HG03060 (cell line): ENCODE results near the gene CAV2.

Experiments used
- ATAC-seq: cut with Tn5 transposase; IDR thresholded peaks from one replicate; pipeline ENCODE4 v1.9.1; 2021; ENCODE audit warnings: low read depth, moderate number of reproducible peaks; ENCODE audit not compliant: unreplicated experiment

Gene CAV2

DNA sequence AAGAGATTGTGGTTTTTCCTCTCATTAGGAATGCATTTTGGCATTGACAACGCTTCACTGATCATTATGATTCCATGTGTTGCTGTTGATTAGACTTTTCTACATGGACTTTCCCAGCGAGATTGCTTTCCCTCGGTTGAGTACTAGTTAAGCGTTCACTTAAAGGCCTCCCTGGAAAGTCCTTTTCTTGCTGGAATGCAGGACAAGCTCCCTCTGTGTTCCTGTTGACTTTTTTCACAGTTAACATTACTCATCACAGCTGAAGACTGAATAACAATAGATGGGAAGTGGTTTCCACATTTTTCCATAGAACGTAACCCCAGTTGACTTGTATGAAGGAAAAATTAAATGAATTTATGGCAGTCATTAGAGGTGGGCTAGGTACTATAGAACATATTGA lies 22.7 kb downstream of the CAV2 start:
- no peak for ATAC-seq

DNA sequence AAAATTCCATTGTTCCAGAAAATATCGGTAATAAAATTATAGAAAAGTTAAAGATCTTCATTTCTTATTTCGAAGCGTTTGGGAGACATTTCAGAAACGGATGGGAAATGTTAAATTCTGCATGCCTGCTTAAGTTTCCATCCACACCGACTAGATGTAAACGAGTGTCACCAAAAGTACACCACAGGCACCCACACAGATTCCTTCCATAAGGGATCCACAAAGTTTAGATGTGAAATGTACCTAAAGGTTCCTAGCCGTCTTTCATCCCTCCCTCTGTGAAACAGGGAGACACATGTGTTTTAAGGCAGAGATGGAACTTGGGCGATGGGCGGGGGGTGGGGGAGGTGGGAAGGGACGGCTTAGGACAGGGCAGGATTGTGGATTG lies 24.7 kb downstream of the CAV2 start:
- no peak for ATAC-seq

GRCh38 chr7:116524609-116525297 lies 25.2 kb downstream of the CAV2 start, which contains the start of gene CAV1:
Gene CAV1 (plus strand): TSS chr7:116525036. CDS start chr7:116525063, 27 bp downstream.
- no peak for ATAC-seq

DNA sequence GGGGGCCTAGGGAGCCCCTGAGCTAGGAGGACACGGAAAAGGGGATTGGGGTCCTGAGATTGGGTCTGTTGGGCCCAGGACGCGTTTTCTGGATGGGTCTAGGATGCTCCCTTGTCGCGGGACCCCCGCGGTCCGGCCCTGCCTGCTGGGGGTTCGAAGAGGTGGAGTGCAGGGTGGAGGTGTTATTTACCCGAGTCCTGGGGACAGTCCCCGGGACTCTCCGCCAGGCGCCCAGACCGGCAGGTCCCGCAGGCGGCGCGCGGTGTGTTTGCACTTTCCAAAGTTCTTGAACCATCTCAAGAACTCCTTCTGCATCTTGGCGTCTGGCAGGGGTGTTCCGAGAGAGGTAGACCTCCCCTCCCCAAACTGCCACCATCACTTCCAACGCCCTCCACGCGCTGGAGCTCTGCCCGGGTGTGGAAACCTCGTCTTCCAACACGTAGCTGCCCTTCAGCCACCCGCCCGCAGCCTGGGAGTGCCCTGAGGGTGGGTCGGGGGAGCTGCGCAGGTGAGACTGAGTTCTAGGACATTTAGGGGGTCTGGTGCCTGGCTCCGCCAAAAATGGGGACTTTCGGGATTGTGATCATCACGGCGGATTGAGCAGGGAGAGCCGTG lies 25.9 kb downstream of the CAV2 start:
- ATAC-seq: no peak

DNA sequence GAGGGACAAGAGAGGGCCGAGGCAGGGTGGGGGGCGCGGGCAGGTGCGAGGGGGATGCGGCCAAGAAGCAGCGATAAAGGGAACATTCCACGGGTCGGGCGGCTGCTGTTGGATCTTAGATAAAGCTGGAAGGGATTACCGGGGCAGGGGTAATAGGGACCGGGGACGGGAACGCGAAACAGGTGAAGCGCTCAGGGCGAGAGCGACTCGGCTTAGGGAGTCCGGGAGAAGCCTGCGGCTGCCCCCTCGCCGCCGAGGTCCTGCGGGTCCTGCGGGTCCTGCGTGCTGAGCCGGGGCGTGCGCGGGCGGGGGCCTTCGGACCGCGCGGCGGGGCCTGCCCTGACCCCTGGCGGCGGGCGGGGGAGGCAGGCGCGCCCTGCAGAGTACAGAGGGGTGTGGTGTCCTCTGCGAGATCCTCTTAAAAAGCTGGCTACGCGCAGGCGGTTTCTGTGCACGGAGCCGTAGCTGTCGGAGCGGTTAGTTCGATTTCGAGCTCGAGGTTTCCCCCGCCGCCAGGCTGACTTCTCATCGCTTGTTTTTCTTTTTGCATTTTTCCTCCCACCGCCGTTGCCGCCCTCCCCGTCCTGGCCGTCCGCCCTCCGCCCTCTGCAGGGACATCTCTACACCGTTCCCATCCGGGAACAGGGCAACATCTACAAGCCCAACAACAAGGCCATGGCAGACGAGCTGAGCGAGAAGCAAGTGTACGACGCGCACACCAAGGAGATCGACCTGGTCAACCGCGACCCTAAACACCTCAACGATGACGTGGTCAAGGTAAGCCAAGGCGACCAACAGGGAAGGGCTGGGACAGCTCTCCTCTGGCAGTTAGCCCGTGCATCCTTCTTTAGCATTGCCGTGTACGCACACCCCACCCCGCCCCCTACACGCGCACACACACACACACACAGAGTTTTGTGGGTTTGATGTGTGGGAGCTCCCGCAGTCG lies 26.6 kb downstream of the CAV2 start:
- peak; percentile 80 for ATAC-seq

- no peak for ATAC-seq
Observed at GRCh38 chr7:116526897-116527296, 27.4 kb downstream of the CAV2 start.

- no peak for ATAC-seq
Observed at GRCh38 chr7:116527521-116527920, 28.0 kb downstream of the CAV2 start.

- no peak for ATAC-seq
Observed at GRCh38 chr7:116528008-116528789, 28.7 kb downstream of the CAV2 start.

DNA sequence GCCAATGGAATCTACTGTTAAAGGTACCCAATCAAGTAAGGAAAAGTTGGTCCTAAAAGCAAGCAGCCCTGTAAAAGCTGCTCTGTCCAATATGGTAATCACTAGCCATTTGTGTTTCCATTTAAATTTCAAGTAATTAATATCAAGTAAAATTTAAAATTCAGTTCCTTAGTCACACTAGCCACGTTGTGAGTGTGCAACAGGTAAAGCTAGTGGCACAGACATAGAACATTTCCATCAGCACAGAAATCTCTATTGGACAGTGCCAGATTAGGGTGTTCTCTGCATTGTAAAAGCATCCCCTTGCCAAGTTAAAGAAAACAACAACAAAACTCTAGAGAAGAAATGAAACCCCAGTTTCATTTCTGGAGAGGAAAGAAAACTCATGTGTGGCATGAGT lies 29.7 kb downstream of the CAV2 start:
- no peak for ATAC-seq

- no peak for ATAC-seq
Observed at GRCh38 chr7:116530107-116530820, 30.7 kb downstream of the CAV2 start.

DNA sequence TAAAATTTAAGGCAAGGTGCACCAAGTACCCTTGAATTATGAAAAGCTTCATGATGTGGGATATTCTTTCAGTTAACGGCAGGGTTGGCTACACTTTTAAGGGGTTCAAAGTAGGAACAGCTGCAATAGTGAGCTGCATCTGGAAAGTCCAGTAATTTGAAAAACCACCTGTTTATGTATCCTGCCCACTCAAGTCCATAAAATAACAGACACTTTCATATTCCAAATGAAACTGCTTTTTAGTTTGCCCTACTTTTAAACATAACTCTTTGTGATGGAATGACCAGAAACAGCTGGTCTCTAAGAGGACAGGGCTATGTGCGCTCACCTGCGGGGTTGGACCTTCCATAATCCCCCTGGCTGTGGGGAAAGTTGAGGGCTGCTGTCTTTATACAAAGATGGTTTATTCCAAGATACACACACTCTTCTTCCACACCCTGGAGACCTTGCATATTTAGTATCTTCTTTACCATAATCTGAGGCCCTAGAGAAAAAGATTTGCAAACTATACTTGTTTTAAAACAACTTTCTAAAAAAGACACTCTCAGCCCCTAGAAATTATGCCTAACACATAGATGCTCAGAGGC lies 32.7 kb downstream of the CAV2 start:
- no peak for ATAC-seq

- no peak for ATAC-seq
Observed at GRCh38 chr7:116534790-116535189, 35.3 kb downstream of the CAV2 start.

- ATAC-seq: no peak
Observed at GRCh38 chr7:116535416-116535815, 35.9 kb downstream of the CAV2 start.

DNA sequence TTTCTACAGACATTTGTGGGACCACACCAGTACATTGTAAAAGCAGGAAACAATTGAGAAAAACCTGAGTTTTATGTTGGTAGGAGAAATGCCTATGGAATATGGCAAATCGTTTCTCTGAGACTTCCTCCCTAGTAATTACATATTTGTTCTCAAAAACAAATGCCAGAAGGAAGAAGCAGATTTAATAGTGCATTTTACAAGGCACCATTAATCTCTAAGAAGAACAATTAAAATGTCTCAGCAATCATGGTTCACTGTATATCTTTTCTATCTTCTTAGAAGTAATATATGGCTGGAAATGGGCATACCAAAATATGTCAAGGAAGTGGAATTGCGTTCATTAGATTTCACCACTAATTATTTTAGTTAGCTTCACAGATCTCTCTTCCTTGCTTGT lies 38.6 kb downstream of the CAV2 start:
- ATAC-seq: no peak

DNA sequence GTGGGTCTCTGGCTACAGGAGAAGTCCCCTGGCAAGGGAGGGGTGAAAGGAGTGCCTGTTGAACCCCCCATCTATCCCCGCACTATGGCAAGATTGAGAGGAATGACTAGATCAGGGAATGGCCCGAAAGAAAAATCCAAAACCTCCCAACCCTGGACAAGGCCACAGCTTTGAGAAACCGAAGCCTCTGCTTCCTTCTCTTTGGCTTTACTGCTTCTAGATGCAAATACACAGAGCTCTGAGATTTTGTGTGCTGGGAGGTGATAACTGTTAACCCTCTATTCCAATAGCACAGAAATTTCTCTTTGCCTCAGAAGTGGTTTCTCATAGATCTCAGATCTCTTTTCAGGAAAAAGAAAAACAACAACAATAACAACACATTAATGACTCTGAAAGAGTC lies 40.3 kb downstream of the CAV2 start:
- no peak for ATAC-seq

DNA sequence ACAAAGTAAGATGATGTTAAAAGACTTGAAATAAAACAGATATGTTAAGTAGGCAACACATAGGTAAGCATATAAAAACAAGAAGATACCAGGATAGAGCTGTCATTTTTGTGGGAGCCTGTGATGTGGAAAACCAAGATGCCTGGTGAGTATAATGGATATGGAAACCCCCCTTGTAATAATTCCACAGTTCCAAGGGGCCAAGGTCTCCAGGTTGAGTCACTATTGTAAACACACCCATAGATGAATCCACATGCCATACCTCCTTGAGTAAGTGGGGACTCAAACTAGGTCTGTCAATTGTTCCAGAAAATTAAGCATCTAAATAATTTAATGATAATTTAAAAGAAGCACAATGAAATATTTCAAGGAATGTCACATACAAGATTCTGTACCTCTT lies 41.2 kb downstream of the CAV2 start:
- no peak for ATAC-seq

DNA sequence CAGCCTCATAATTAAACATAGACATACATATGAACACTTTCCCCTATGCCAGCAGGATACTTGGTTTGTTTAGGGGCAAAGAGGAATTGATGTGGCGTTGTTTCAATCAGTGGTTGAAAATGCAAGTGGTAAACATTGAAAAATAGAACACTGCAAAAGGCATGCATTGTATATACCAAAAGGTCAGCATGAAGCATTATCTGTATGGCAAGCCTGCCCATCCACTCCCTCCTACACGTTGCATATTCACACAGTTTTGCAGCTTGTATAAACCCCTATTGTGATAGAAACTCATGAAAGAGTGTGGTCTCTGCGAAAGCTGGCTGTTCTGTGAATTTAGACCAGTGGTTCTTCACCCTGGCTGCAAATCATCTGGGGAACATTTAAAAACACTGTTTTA lies 42.4 kb downstream of the CAV2 start:
- ATAC-seq: no peak

DNA sequence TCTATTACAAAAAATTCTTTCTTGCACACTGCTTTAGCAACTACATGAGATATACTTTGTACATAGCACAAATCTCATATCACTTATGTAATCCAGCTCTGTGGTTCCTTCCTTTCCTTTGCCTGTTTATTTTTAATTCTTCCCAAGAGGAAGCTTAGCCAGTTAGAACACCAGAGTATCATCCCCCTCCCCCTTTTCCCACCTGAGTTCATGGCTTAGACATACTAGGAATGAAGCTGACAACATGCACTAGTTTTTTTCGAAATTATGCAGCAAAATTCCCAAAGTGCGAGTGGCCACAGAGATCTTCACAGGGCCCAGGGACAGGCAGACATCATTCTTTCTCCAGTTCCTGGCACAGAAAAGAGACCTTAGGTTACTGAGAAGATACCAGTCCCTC lies 43.1 kb downstream of the CAV2 start:
- ATAC-seq: no peak

GRCh38 chr7:116543664-116544063 lies 44.1 kb downstream of the CAV2 start:
- ATAC-seq: no peak

GRCh38 chr7:116544487-116544886 lies 44.9 kb downstream of the CAV2 start:
- ATAC-seq: no peak
